PC-9 (cell line): ENCODE measurements around the gene RPS13. TPM values are rescaled to one million over a fixed set of nuclear protein-coding genes. Genes with fewer than 3 reads are reported as not detected.

Source experiments
- BruUV-seq: library from RNA; stranded (reverse); fragments of 400-500 nt; replicated peaks from 2 replicates; lab custom pipeline; 2021; lab: Mats Ljungman, UMichigan
- CTCF ChIA-PET: fragments of 300-600 bp; sonication (Branson Sonifier 250); formaldehyde crosslinking; loops from one replicate; lab custom pipeline; 2022; ENCODE audit warnings: antibody characterized with exemption; lab: Charles Lee
- POLR2A ChIA-PET: fragments of 300-600 bp; sonication (Branson Sonifier 250); formaldehyde crosslinking; loops from one replicate; lab custom pipeline; 2022; ENCODE audit warnings: antibody characterized with exemption; ENCODE audit not compliant: unreplicated experiment; lab: Charles Lee
- DNase-seq, 2 experiments: peaks; one replicate each; pipeline versions ENCODE4 v3.0.0 to v3.0.0-alpha.2; 2015 to 2022; ENCODE audit warnings: mixed read lengths in 1 of 2
- H2AFZ ChIP-seq: fragments of 200-600 bp; sonication (generic); 2 replicates; pipeline ENCODE4 v1.8.1; 2017; ENCODE audit warnings: antibody characterized with exemption
- H3F3A ChIP-seq: fragments of 200-600 bp; sonication (generic); 2 replicates; pipeline ENCODE4 v1.8.1; 2017; ENCODE audit warnings: antibody characterized with exemption, mild to moderate bottlenecking, low read depth; ENCODE audit not compliant: insufficient read depth
- H3K27ac ChIP-seq: fragments of 200-600 bp; sonication (generic); 2 replicates; pipeline ENCODE4 v1.6.1; 2016; ENCODE audit warnings: mixed run types
- H3K27me3 ChIP-seq: fragments of 200-600 bp; sonication (generic); 2 replicates; pipeline ENCODE4 v1.6.1; 2016; ENCODE audit warnings: low read depth, mixed run types; ENCODE audit not compliant: insufficient read depth
- H3K36me3 ChIP-seq: fragments of 200-600 bp; sonication (generic); 2 replicates; pipeline ENCODE4 v1.6.1; 2016; ENCODE audit warnings: low read depth, mixed run types
- H3K4me1 ChIP-seq: fragments of 200-600 bp; sonication (generic); replicated peaks from 2 replicates; pipeline ENCODE4 v1.6.1; 2016; ENCODE audit warnings: mixed run types; ENCODE audit not compliant: insufficient read depth
- H3K4me2 ChIP-seq: fragments of 200-600 bp; sonication (generic); 2 replicates; pipeline ENCODE4 v1.6.1; 2017; ENCODE audit warnings: mixed run types
- H3K4me3 ChIP-seq: fragments of 200-600 bp; sonication (generic); 2 replicates; pipeline ENCODE4 v1.6.1; 2016; ENCODE audit warnings: mixed run types
- H3K79me2 ChIP-seq: fragments of 200-600 bp; sonication (generic); 2 replicates; pipeline ENCODE4 v1.6.1; 2017; ENCODE audit warnings: low read depth, mixed run types
- H3K9me2 ChIP-seq: fragments of 200-600 bp; sonication (generic); 2 replicates; pipeline ENCODE4 v1.8.1; 2017; ENCODE audit warnings: mild to moderate bottlenecking; ENCODE audit not compliant: insufficient read depth
- H3K9me3 ChIP-seq: fragments of 200-600 bp; sonication (generic); 2 replicates; pipeline ENCODE4 v1.8.1; 2016; ENCODE audit warnings: low read depth; ENCODE audit not compliant: insufficient read depth
- H4K20me1 ChIP-seq: fragments of 200-600 bp; sonication (generic); 2 replicates; pipeline ENCODE4 v1.8.1; 2017; ENCODE audit not compliant: insufficient read depth
- EZH2 ChIP-seq: fragments of 200-600 bp; sonication (generic); IDR thresholded peaks from 2 replicates; pipeline ENCODE4 v1.8.0; 2017; ENCODE audit warnings: antibody characterized with exemption, low read depth
- intact Hi-C: fragments of 100-400 bp; cut with micrococcal nuclease; formaldehyde crosslinking; loops from one replicate; pipeline ENCODE4 v1.10.0; 2022; ENCODE audit not compliant: unreplicated experiment
- total RNA-seq: library from RNA; stranded (reverse); gene quantifications from 2 replicates; pipeline ENCODE4 v1.2.3, GENCODE V29; 2021
- TF ChIP-seq, protein P1 (sequence below): fragments of 200-600 bp; sonication (generic); conservative IDR thresholded peaks from 2 replicates; pipeline ENCODE4 v1.6.1; 2017; ENCODE audit warnings: mixed run types, antibody characterized with exemption, mild to moderate bottlenecking, moderate library complexity

The RPS13 gene
- total RNA-seq, 1 experiment from 2014 or later: 839 TPM

DNA sequence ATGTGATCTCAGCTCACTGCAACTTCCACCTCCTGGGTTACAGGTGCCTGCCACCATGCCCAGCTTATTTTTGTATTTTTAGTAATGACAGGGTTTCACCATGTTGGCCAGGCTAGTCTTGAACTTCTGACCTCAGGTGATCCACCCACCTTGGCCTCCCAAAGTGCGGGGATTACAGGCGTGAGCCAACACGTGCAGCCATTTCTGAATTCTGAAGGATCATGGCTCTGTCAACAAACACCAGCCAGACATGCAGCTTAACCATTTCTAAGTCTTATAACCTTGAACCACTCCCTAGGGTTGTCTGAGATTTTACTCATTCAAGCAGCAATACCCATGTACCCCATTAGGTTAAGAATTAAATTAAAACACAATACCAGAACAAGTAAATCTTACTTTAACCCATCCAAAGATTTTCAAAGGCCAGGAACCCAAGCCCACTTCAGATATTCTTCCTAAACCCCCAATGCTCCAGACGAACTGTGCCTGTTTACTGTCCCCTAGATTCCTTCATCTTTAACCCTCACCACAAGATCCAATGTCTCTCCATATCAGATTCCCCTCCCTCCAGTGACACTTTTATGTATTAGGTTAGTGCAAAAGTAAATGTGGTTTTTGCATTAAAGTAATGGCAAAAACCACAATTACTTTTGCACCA lies 4.0 kb downstream of the RPS13 start:
- Histone ChIP-seq H3K27me3 (no peaks in the 10 kb centered on the region), H3K4me3 (no peak overlapping the region), H4K20me1 (peaks cover 15% of the 10 kb centered on the region), H3K36me3 (peaks cover 35% of the 10 kb centered on the region), H3K4me2 (0 out of 2 replicates have a peak overlapping the region, but pooled peaks have one; percentile 6), H2AFZ (no peak overlapping the region), H3K9me3 (no peaks in the 10 kb centered on the region), H3K27ac (no peak overlapping the region), H3K4me1 (peaks cover 14% of the 10 kb centered on the region), H3K9me2 (no peaks in the 10 kb centered on the region), H3K79me2 (peaks cover 37% of the 10 kb centered on the region), H3F3A (peaks cover 65% of the 10 kb centered on the region)
- BruUV-seq: no TSS peak
- TF ChIP-seq EZH2: no peak
- TF ChIP-seq, protein P1, sequence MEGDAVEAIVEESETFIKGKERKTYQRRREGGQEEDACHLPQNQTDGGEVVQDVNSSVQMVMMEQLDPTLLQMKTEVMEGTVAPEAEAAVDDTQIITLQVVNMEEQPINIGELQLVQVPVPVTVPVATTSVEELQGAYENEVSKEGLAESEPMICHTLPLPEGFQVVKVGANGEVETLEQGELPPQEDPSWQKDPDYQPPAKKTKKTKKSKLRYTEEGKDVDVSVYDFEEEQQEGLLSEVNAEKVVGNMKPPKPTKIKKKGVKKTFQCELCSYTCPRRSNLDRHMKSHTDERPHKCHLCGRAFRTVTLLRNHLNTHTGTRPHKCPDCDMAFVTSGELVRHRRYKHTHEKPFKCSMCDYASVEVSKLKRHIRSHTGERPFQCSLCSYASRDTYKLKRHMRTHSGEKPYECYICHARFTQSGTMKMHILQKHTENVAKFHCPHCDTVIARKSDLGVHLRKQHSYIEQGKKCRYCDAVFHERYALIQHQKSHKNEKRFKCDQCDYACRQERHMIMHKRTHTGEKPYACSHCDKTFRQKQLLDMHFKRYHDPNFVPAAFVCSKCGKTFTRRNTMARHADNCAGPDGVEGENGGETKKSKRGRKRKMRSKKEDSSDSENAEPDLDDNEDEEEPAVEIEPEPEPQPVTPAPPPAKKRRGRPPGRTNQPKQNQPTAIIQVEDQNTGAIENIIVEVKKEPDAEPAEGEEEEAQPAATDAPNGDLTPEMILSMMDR: no peak
- ChIA-PET POLR2A (interaction anchor here (0.5 kb wide), 1 partner anchor 291 kb away, joined by 4 read pairs; no protein-coding TSS in a partner anchor), CTCF (no interaction called here)
- intact Hi-C loops: no loop called here
- no peak for DNase-seq

DNA sequence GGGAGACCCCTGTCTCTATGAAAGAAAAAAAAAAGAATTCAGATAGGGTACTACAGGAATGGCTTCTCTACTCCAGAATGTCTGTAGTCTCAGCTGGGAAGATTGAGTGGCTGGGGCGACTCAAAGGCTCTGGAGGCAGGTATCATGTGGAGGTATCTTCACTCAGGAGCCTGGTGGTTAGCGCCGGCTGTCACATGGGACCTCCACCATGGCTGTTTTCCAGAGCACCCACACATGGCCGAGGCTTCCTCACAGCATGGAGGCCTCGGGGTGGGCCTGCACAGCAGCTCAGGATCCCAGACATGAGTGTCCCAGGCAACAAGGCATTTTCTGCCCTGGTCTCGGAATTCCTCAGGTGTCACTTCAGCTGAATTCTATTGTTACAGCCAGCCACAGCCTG lies 10.1 kb downstream of the RPS13 start:
- no peaks in the 10 kb centered on the region for H3K9me3 ChIP-seq
- no peak overlapping the region for H3K27ac ChIP-seq
- no peak overlapping the region for H3K4me3 ChIP-seq
- POLR2A ChIA-PET: interaction anchor here (0.6 to 0.8 kb wide), 2 partner anchors 52 to 76 kb away, joined by 6 to 30 read pairs; no protein-coding TSS in a partner anchor
- no peak overlapping the region for H3K4me2 ChIP-seq
- H3K79me2 ChIP-seq: no peaks in the 10 kb centered on the region
- H3K36me3 ChIP-seq: no peaks in the 10 kb centered on the region
- no peaks in the 10 kb centered on the region for H4K20me1 ChIP-seq
- no peaks in the 10 kb centered on the region for H3K4me1 ChIP-seq
- TF ChIP-seq, protein P1: no peak
- TF ChIP-seq EZH2: no peak
- DNase-seq: no peak
- H3K27me3 ChIP-seq: no peaks in the 10 kb centered on the region
- H3F3A ChIP-seq: peaks cover 19% of the 10 kb centered on the region; the same call in 1 of the 2 replicates
- intact Hi-C loops: no loop called here
- H2AFZ ChIP-seq: no peak overlapping the region
- CTCF ChIA-PET: interaction anchor here (0.7 kb wide), 1 partner anchor 130 kb away, joined by 3 read pairs; no protein-coding TSS in a partner anchor
- H3K9me2 ChIP-seq: no peaks in the 10 kb centered on the region
- no TSS peak for BruUV-seq

DNA sequence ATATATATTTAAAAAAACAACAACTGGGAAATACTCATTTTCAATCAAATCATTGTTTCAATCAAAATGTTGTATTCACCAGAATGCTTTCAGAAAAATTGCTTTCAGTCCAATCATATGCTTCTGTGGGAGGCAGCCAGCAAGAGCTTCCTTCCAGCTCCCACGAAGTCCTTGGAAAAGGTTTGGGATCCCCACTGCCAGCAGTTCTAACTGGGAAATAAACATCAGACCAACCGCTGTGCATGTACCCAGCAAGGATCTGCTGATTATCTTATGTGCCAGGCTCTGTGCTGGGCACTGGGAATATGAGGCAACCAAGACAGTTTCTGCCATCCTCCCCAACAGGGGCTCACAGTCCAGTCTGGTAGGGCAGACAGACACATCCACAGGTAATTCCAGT lies 10.8 kb downstream of the RPS13 start:
- Histone ChIP-seq H4K20me1 (no peaks in the 10 kb centered on the region), H3K36me3 (no peaks in the 10 kb centered on the region), H3K27me3 (no peaks in the 10 kb centered on the region), H3K4me2 (no peak overlapping the region), H3K4me1 (no peaks in the 10 kb centered on the region), H3K79me2 (no peaks in the 10 kb centered on the region), H3F3A (peaks cover 12% of the 10 kb centered on the region; the same call in 1 of the 2 replicates), H3K4me3 (no peak overlapping the region), H2AFZ (no peak overlapping the region), H3K27ac (no peak overlapping the region), H3K9me2 (no peaks in the 10 kb centered on the region), H3K9me3 (no peaks in the 10 kb centered on the region)
- POLR2A ChIA-PET: no interaction called here
- no peak for TF ChIP-seq EZH2
- TF ChIP-seq, protein P1: no peak
- intact Hi-C loops: no loop called here
- DNase-seq: no peak
- BruUV-seq: no TSS peak
- CTCF ChIA-PET: no interaction called here
